PC-9 (cell line): ENCODE data around the gene EGFL6.
"Not testable (repeated sequence)": the region's sequence is repeated elsewhere in the genome, so short reads cannot be mapped to it uniquely, and the experiment has no call there.

Experiments used
- CTCF ChIP-seq: fragments of 200-600 bp; sonication (generic); conservative IDR thresholded peaks from 2 replicates; pipeline ENCODE4 v1.6.1; 2017; ENCODE audit warnings: mixed run types, antibody characterized with exemption, mild to moderate bottlenecking, moderate library complexity
- EZH2 ChIP-seq: fragments of 200-600 bp; sonication (generic); IDR thresholded peaks from 2 replicates; pipeline ENCODE4 v1.8.0; 2017; ENCODE audit warnings: antibody characterized with exemption, low read depth

GRCh38 chrX:13637224-13637623 is 67.8 kb downstream of the EGFL6 start:
- TF ChIP-seq CTCF, EZH2: not testable (repeated sequence)
